T-helper 17 cell (primary cell): ENCODE results near the gene FHOD3. TPM values are rescaled to one million over a fixed set of nuclear protein-coding genes. Genes with fewer than 3 reads are reported as not detected.

ENCODE experiments used
- ATAC-seq: fragments of 150-1000 bp; cut with Tn5 transposase; 2 replicates; pipeline ENCODE4 v1.10.0; 2021; ENCODE audit warnings: mild to moderate bottlenecking, moderate library complexity
- DNase-seq, 3 donors: peaks; one replicate each; pipeline versions ENCODE4 v3.0.0 to v3.0.0-alpha.2; 2020 to 2021
- H3K9me3 ChIP-seq: one replicate; pipeline ENCODE4 v1.7.0; 2013; ENCODE audit warnings: low read length, mild to moderate bottlenecking; ENCODE audit not compliant: control insufficient read depth, poor library complexity, severe bottlenecking
- H3K27ac Mint-ChIP-seq: one replicate; pipeline ENCODE4 v1.8.0; 2022; ENCODE audit warnings: mild to moderate bottlenecking, moderate library complexity, mixed read lengths
- H3K27me3 Mint-ChIP-seq: one replicate; pipeline ENCODE4 v1.8.0; 2022; ENCODE audit warnings: mixed read lengths
- H3K36me3 Mint-ChIP-seq: one replicate; pipeline ENCODE4 v1.8.0; 2022; ENCODE audit warnings: low read depth, mixed read lengths
- H3K4me1 Mint-ChIP-seq: one replicate; pipeline ENCODE4 v1.8.0; 2022; ENCODE audit warnings: mild to moderate bottlenecking, mixed read lengths
- H3K4me3 Mint-ChIP-seq: one replicate; pipeline ENCODE4 v1.8.0; 2022; ENCODE audit warnings: mild to moderate bottlenecking, moderate library complexity, mixed read lengths
- total RNA-seq, 4 donors: library from RNA in 2 of 4; stranded (reverse) in 2 of 4; gene quantifications; one replicate each; pipeline ENCODE4 v1.2.3 and lab custom pipeline; 2022 to 2026

Gene FHOD3
- total RNA-seq, 2 donors from 2014 or later, result not detected

DNA sequence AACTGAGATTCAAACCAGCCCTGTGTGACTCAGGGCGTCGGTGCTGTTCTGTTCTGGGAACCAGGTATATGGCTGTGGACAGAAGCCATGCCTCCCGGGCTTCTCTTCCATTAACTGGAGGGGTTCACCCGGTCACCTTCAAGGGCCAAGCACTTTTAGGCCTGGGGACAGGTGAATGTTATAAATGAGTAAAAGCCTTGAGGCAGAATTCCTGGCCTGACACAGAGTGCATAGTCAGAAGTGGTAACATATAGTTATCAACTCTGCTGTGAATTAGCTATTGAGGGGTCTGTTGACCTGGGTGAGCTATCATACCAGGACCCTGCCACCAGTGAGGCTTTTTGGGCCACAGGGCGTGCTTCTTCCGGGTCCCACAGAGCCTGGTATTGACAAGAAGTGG, 2.7 kb downstream of the FHOD3 start:
- H3K4me1 Mint-ChIP-seq, result no peaks in the 10 kb centered on the region
- no peak overlapping the region for H3K4me3 Mint-ChIP-seq
- no peaks in the 10 kb centered on the region for H3K36me3 Mint-ChIP-seq
- peaks cover 57% of the 10 kb centered on the region for H3K27me3 Mint-ChIP-seq
- ATAC-seq (no peak), DNase-seq (no peak)
- no peaks in the 10 kb centered on the region for H3K9me3 ChIP-seq
- no peak overlapping the region for H3K27ac Mint-ChIP-seq

DNA sequence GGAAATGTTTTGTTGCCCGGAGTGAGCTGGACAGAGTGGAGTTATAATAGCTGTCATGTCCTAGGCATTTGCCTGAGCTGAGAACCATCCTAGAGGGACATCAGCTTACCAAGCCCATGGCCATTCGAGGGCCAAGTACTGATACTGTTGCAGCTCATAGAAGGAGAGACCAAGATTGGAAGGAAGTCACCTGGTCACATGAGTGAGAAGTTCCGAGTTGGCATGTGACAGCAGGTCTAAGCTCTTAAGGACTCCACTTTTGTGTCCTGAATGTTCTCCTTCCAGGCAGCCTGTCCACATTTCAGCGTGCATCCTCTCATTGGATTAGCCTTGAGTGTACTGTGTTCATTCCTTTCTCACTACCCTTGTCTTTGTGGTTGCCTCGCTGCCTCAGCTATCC, 4.4 kb downstream of the FHOD3 start:
- Mint-ChIP-seq H3K27me3 (peaks cover 74% of the 10 kb centered on the region), H3K27ac (no peak overlapping the region), H3K4me1 (peaks cover 6% of the 10 kb centered on the region), H3K4me3 (no peak overlapping the region), H3K36me3 (no peaks in the 10 kb centered on the region)
- no peaks in the 10 kb centered on the region for H3K9me3 ChIP-seq
- DNase-seq, result no peak
- ATAC-seq, result no peak

DNA sequence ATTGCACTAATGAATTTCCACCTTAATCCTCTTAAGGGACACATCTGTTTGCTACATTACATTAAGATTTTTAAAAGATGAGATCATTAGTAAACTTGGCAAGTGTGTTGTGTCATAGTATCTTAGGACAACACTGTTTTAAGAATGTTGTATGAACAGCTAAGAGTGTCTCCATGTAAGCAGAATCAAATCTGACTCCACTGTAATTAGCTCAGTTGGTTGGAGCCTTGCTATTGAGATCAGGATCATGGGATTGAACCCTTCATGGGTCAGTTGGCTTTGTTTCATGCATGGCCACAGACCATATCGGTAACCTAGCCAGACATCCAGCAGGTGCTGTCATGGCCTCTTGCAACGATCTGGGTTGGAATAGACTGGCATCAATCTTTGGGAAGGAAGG, 5.2 kb downstream of the FHOD3 start:
- peaks cover 6% of the 10 kb centered on the region for H3K4me1 Mint-ChIP-seq
- H3K4me3 Mint-ChIP-seq, result no peak overlapping the region
- DNase-seq (no peak), ATAC-seq (no peak)
- H3K27ac Mint-ChIP-seq, result no peak overlapping the region
- H3K27me3 Mint-ChIP-seq, result peaks cover 81% of the 10 kb centered on the region
- H3K36me3 Mint-ChIP-seq, result no peaks in the 10 kb centered on the region
- H3K9me3 ChIP-seq, result no peaks in the 10 kb centered on the region

DNA sequence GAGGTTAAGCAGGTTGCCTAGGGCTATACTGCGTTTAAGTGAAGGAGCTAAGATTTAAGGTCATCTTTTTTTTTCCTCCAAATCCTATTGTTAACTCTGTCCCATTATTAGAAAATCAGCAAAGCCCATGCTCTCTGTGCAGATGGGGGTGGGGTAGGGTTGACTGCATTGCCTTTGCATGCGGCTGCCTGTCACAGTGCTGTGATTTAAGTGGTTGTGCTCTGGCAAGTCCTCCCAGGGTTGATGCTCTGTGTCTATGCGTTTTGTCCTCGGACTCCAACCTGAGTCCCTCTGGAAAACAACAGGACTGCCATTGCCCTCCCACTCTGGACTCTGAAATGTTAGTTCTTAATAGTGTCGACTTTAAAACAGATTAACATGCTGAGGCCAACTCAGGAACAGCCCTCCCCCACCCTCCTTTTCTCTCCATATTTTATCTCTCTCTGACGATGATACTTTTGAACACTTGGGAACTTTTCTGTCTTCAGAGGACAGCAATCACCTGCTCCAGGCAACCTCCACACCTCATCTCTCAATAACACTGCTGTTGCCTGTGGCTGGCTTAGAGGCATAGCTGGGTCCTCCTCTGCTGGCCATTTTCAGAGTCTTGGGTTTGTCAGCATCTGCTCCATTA, 5.8 kb downstream of the FHOD3 start:
- H3K4me3 Mint-ChIP-seq, result no peak overlapping the region
- no peaks in the 10 kb centered on the region for H3K36me3 Mint-ChIP-seq
- ATAC-seq (no peak), DNase-seq (no peak)
- H3K9me3 ChIP-seq, result no peaks in the 10 kb centered on the region
- H3K27me3 Mint-ChIP-seq, result peaks cover 84% of the 10 kb centered on the region
- H3K27ac Mint-ChIP-seq, result no peak overlapping the region
- H3K4me1 Mint-ChIP-seq, result peaks cover 6% of the 10 kb centered on the region

DNA sequence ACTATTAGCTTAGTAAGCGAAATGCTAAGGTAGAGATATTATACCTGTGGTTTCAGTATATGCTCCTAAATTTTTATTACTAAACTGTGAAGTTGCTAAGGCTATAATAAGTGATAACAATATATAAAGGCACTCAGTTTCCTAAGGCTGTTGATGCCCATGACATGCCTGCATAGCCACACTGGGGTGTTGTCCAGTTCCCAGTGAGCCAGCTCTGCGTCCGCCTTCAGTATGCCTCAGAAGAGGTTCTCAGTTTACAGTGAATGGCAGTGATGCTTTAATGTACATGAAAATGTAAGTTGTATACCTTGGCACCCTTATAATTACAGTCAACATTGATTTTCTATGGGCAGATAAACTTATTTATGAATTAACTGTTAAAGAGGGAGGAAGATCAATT, 7.2 kb downstream of the FHOD3 start:
- peaks cover 86% of the 10 kb centered on the region for H3K27me3 Mint-ChIP-seq
- H3K4me3 Mint-ChIP-seq, result no peak overlapping the region
- H3K4me1 Mint-ChIP-seq, result peaks cover 6% of the 10 kb centered on the region
- no peaks in the 10 kb centered on the region for H3K9me3 ChIP-seq
- DNase-seq, result no peak
- no peak for ATAC-seq
- H3K36me3 Mint-ChIP-seq, result no peaks in the 10 kb centered on the region
- H3K27ac Mint-ChIP-seq, result no peak overlapping the region

DNA sequence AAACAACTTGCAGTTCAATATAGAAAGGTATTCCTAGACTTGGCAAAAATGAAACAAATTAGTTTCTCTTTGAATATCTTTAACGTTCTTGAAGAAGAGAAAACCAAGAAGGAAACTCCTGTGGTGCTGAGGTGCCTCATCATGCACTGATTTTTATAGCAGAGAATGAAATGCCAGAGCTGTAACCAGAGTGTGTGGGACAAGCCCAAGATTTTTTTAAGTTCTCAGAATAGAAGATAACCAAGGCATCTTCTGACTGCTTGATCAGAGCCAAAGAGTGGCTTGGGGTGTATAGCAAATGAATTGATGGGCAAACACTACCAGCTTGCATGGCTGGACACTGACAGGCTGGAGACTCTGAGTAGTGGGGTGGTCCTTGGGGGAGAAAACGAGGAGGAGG, 7.9 kb downstream of the FHOD3 start:
- ATAC-seq (no peak), DNase-seq (no peak)
- Mint-ChIP-seq H3K36me3 (no peaks in the 10 kb centered on the region), H3K4me3 (no peak overlapping the region), H3K27me3 (peaks cover 86% of the 10 kb centered on the region), H3K27ac (no peak overlapping the region), H3K4me1 (peaks cover 6% of the 10 kb centered on the region)
- no peaks in the 10 kb centered on the region for H3K9me3 ChIP-seq

DNA sequence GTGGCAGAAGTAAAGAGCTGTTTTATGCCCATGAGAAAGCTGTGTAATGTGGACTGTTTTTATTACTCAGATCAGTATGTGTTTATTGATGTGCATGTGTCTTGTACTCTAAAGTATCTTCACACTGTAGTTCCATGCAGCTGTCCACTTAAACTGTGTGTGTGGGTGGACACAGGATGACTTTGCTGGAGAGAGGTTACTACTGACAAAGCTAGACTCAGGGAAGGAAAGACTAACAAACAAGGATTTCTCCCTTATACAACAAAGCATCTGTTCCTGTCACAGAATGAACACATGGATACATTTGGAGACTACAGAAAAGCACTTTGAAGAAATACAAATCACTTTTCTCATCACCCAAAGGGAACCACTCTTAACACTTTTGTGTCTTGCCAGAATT, 10.0 kb downstream of the FHOD3 start:
- Mint-ChIP-seq H3K36me3 (peaks cover 3% of the 10 kb centered on the region), H3K4me3 (no peak overlapping the region), H3K4me1 (peaks cover 8% of the 10 kb centered on the region), H3K27ac (no peak overlapping the region), H3K27me3 (peaks cover 95% of the 10 kb centered on the region)
- ATAC-seq (no peak), DNase-seq (no peak)
- no peaks in the 10 kb centered on the region for H3K9me3 ChIP-seq

DNA sequence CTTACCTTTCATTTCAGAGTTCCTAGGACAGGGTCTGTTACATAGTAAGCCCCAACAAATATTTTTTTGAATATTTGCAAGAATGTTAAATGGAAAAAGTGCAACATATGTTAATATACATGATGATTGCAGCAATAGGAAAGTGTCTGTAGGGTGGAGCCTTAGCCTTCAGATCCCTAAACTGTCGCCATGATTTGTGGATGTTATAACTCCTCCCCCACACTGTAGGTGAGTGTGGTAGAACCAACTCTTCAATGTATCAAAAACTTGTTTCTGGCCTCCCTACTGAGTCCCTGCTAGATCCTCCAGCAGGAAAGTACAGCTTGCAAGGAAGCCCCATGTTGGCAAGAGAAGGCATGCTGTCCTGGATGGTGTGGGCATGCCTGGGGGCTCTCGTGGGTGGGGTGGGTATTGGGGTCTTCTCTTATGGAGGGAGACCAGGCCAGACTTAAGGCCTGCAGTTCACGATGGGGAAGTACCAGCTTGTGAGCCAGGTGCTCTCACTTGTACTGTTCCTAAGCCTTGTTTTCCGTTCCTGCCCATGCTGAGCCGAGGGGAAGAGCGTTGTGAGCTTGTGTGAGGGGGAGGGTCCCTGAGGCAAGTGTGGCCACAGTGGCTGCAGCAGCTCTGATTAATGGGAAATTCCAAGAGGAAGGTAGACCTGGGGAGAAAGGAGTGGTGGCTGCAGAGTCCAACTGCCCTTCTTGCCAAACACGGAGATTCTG, 11.4 kb downstream of the FHOD3 start:
- H3K36me3 Mint-ChIP-seq, result peaks cover 3% of the 10 kb centered on the region
- H3K4me1 Mint-ChIP-seq, result peaks cover 8% of the 10 kb centered on the region
- ATAC-seq (no peak), DNase-seq (no peak)
- H3K27me3 Mint-ChIP-seq, result peaks cover 95% of the 10 kb centered on the region
- no peak overlapping the region for H3K27ac Mint-ChIP-seq
- H3K9me3 ChIP-seq, result no peaks in the 10 kb centered on the region
- no peak overlapping the region for H3K4me3 Mint-ChIP-seq

DNA sequence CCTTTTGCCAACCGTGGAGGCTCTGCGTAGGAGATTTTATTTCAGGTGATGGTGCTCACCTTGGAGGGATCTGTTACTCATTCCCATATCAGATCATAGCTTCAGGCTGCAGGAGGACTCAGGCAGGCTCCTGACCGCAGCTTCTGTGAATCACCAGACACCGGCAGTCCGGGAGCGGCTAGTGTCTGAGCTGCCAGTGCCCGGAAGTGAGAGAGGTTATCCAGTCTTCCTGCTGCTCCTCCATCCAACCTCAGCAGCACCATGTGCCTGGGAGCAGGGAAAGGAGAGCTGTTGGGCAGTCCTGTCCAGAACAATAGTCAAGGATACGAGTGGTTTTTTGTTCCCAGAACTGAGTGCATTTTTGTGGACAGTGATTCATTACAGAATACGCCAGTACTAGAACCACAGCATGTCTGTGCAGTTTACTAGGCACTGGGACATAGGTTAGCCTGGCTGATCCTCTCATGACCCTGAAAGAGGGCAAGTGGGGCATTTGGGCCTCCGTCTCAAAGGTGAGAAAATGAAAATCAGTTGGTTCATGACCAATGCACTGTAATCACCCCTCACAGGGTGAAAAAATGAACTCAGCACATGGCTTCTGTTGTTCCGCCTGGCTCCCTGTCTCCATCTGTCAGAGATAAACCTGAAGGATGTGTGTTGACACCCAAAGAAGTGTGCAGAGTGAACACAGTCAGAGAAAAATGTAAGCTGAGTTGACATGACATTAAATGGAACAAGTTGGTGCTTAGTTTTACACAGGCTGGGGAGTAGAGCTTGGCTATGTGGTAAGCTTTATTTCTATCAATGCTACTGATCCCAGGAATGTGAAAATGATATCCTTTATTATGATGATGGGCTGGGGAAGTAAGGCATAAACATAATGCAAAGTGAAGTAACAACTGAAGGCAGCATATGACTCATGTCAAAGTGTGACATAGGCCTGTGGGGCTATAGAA, 12.2 kb downstream of the FHOD3 start:
- Mint-ChIP-seq H3K27ac (no peak overlapping the region), H3K36me3 (peaks cover 3% of the 10 kb centered on the region), H3K4me1 (peaks cover 8% of the 10 kb centered on the region), H3K27me3 (peaks cover 93% of the 10 kb centered on the region), H3K4me3 (no peak overlapping the region)
- DNase-seq, result no peak
- H3K9me3 ChIP-seq, result no peaks in the 10 kb centered on the region
- no peak for ATAC-seq

DNA sequence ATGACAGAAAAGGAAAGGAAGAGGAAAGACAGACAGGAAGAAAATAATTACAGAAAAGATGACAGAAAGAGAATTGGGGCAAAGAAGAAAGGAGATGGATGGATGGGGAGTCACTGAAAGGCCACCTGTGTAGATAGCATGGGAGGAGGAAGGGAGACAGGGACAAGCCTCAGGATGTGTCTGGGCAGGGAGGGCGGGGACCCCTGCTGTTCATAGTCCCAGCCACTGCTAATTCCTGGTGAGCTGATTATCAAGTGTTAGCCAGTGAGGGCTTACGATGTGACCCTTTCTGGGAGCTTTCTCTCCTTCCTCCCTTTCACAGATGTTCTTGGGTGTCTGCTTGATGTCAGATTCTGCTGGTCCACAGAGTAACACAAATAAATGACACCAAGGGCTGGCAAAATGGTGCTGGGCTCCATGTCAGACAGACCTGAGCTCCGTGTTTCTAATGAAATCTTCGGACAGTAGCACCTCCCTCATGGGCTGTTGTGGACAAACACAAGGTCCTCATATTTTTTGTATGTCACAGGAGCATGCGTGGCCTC, 13.6 kb downstream of the FHOD3 start:
- Mint-ChIP-seq H3K4me1 (peaks cover 5% of the 10 kb centered on the region), H3K4me3 (no peak overlapping the region), H3K27me3 (peaks cover 79% of the 10 kb centered on the region), H3K36me3 (peaks cover 3% of the 10 kb centered on the region), H3K27ac (no peak overlapping the region)
- ATAC-seq, result no peak
- no peak for DNase-seq
- H3K9me3 ChIP-seq, result no peaks in the 10 kb centered on the region

DNA sequence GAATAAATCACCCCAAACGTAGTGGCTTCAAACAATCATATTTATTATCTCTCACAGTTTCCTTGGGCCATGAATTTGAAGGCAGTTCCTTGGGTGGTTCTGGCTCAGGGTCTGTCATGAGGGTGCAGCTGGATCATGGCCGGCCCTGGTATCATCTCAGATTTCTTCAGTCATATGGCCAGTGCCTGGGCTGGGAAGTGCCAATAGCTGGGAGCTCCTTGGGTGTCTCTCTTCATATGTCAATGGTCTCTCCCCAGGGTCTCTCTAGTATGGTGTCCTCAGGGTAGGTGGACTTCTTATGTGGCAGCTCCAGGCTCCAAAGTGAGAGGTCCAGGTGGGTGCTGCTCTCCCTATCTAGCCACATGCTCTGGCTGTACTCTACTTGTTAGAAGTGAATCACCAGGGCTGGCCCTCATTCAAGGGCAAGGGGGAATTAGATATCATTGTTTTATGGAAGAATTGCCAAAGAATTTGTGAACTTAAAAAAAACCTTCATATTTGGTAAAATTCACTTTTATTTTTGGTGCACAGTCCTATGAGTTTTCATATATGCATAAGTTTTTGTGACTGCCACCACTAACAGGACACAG, 15.4 kb downstream of the FHOD3 start:
- no peak for DNase-seq
- H3K36me3 Mint-ChIP-seq, result peaks cover 3% of the 10 kb centered on the region
- peaks cover 3% of the 10 kb centered on the region for H3K4me1 Mint-ChIP-seq
- peaks cover 64% of the 10 kb centered on the region for H3K27me3 Mint-ChIP-seq
- no peak for ATAC-seq
- no peak overlapping the region for H3K27ac Mint-ChIP-seq
- H3K4me3 Mint-ChIP-seq, result no peak overlapping the region
- no peaks in the 10 kb centered on the region for H3K9me3 ChIP-seq

DNA sequence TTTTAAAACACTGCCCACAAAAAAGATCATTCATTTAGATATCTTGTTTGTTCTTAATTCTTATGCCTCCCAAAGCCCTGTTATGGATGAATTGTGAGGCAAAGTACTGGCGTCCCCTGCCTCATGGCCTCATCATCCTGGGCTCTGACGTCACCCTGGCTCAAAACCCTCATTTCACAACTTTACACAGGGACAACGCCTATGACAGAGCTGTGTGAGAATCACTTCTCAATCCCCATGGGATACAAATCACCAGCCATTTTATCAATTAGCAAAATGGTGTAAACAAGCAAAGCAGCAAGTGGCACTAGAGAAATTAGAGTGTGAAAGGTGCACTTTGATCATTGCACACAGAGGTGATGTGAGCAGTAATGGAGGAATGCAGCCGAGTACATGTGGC, 16.6 kb downstream of the FHOD3 start:
- ATAC-seq (no peak), DNase-seq (no peak)
- no peaks in the 10 kb centered on the region for H3K9me3 ChIP-seq
- H3K27ac Mint-ChIP-seq, result no peak overlapping the region
- H3K27me3 Mint-ChIP-seq, result peaks cover 54% of the 10 kb centered on the region
- peaks cover 3% of the 10 kb centered on the region for H3K4me1 Mint-ChIP-seq
- H3K36me3 Mint-ChIP-seq, result peaks cover 3% of the 10 kb centered on the region
- H3K4me3 Mint-ChIP-seq, result no peak overlapping the region

DNA sequence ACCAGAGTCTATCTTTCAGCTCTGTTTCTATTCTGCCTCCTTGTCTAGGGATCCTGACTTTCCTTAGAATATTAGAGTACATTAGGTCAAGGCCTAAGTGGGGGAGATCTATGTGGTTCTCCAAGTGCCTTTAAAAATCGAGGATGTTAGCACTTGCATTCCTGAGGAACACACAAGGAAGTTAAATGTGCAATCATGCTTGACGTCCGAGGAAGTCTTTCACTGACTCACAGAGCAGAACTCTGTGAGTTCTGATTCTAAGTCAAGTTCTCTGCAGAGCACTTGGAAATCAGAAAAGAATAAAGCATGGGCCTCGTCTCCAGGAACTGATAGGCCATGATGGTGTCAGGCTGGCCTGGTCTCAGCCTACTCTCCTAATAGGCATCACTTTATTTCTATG, 17.2 kb downstream of the FHOD3 start:
- no peak overlapping the region for H3K27ac Mint-ChIP-seq

More for the DNA sequence above, 17.2 kb downstream of the FHOD3 start:
- Mint-ChIP-seq H3K27me3 (peaks cover 50% of the 10 kb centered on the region), H3K4me1 (peaks cover 3% of the 10 kb centered on the region), H3K36me3 (peaks cover 3% of the 10 kb centered on the region), H3K4me3 (no peak overlapping the region)
- ATAC-seq (no peak), DNase-seq (no peak)
- H3K9me3 ChIP-seq, result no peaks in the 10 kb centered on the region
